NCI-H2029 (cell line): ENCODE measurements around the gene CTR9.

ENCODE experiments used
- DNase-seq: peaks from one replicate; lab custom pipeline; 2025; lab: John Stamatoyannopoulos, UW

The CTR9 gene

DNA sequence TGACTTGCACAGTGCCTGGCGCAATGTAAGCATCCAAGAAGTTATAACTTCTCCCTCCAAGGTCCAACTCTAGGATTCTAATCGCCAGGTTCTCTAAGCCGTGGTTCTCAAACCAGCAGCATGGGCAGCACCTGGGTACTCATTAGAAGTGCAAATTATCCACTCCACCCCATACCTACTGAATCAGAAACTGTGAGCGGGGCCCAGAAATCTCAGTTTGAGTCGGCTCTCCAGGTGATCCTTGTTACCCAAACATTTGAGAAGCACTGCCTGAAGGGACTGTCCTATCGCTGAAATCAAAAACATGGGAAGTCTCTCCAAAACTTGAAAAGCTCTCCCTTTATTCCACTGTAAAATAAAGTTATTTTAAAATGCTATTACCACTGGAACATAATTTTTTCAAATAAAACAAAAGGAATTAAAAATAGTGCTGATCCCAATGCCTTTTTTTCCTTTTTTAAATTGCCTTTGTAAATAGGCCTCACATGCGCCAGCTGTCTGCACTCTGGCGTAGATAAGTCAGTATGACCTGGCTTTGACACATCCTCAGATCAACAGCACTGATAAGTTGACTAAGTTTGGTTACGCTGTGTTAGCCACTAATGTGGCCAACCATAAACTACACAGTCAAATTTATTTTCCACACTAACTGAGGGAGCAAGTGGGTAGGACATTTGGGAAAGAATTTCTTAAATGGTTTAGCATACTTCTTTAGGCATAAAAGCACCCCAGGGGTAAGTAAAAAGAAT lies 8.4 kb upstream of the CTR9 start:
- DNase-seq: no peak

DNA sequence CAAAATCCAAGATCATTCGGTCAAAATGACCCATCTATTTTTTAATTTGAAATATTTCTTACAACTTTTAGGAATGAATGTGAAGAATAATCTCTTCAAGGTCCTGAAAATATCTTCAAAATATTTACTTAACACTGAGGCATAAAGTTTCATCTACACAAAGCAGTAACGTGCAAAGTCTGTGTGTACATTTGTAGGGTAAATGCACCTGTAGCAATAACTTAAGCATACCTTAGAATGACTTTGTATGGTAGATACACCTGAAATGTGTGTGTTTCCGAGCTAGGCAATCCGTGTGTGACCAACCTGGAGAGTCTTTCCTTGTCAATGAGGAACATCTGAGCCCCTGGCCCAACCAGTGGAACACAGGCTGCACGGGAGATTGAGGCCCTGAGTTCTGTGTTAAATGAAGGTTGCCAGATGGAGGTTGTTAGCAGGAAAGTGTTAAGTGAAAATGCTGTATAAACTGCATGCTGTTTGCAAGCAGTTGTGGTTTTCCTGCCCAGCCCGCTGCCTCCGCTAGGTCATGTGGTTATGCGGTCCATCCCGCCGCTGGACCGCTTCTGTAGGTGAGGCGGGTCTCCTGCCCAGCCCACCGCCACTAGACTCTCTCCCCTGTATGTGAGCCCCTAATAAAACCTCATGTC lies 7.6 kb upstream of the CTR9 start:
- DNase-seq: no peak

DNA sequence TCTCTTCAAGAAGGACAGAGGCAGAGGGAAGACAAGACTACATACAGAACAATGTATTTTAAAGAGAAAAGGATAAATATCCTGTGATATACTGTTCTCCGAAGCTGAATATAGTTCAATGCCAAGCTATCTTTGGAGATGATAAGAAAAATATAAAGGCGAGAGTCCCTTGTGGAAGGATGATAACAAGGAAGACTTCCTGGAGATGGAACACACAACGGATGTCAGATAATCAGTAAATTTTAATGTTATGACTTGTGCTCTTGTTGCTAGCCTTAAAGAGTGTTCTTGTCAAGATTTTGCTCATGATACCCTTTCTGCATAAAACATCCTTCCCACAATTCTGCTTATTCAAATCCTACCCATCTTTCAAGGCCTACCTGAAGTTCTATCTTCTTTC lies 6.8 kb upstream of the CTR9 start:
- no peak for DNase-seq

DNA sequence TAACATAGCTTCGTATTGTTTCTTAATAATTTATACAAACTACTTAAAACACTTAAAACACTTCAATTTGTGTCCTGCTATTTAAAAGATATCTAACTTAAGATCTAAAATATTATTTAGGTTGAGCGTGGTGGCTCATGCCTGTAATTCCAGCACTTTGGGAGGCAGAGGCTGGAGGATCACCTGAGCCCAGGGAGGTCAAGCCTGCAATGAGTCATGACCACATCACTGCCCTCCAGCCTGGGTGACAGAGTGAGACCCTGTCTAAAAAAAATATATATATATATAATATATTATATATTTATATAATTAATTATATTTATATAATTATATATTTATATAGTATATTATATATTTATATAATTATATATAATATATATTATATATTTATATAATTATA lies 4.2 kb upstream of the CTR9 start:
- DNase-seq: no peak

DNA sequence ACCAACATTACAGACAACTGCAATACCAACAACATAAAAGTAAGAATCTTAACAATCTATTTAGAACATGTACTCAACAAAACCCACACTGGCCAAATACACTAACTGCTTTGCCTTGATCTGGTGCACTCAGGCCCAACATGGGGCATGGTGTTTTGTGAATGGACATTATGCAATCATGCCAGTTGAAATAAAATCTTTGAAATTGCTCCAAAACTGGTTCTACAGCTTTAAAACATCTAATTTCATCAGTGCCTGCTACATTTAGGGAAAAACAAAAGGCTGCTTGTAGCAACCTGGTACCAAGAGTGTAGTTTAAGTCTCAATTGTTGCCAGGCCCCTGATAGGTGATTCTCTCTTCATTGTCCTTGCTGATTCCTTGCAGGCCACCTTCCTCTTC lies 3.3 kb upstream of the CTR9 start:
- no peak for DNase-seq

DNA sequence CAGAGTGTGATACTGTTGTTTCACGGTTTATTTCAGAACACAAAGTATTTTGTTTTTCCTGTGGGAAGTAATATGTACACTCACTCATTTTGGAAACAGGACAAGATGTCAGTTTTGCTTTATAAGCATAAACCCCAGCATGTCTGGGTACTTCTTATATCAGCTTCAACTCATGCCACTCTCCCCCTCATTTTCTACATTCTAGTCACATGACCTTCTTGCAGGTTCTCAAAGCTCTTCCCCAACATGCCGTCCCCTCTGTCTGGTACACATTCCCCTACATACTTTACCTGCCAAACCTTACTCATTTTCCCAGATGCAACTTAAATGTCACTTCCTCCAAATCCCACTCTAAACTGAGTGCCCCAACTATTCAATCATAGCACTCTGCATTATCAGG lies 1.6 kb upstream of the CTR9 start:
- DNase-seq: no peak

DNA sequence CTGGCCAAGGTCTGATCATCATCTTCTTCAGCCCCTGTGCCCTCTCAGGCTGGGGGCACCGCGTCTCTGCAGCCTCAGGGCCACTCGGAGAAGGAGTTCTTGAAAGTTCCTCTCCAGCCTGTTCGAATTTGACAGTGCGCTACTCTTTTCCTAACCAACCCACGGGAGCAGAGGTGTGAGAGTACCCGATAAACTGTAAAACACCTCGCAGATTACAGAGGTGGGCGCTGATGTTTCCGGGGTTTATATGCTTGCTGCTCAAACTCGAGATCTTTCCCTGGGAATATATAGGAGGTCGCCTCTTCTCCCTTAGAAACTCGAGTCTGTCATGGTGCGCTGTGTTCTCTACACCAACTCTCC lies 515 bp downstream of the CTR9 start:
- DNase-seq: no peak

DNA sequence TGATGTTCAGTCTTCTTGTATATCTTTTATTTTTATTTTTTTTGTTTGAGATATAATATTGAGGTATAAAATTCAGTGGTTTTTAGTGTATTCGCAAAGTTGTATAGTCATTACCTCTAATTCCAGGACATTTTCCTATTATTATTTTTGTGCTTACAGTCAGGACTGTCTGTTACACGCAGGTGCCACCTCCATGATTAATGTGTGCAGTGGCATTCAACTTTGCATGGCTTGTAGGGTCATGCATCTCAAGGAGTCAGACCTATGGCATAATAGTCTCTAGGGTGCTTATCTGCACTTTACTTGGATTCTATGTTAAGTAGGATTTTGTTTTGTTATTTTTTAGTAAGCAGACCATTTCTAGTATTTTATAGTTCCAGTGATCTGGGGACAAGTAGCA lies 1.0 kb downstream of the CTR9 start:
- no peak for DNase-seq

DNA sequence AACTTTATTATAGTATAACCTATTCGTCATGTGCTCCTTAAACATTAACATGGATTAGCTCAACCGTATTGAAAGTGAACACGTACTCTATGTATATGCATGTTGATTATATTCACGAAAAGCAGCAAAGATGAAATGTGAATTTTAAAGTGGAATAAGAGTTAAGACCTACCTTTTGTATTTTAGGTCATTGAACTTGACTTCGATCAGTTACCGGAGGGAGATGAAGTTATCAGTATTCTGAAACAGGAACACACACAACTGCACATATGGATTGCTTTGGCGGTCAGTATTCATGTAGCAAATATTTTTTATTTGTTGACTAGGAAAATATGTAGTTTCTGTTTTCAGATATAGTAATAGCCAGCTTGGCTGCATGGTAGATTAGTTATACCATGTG lies 1.4 kb downstream of the CTR9 start:
- DNase-seq: no peak

DNA sequence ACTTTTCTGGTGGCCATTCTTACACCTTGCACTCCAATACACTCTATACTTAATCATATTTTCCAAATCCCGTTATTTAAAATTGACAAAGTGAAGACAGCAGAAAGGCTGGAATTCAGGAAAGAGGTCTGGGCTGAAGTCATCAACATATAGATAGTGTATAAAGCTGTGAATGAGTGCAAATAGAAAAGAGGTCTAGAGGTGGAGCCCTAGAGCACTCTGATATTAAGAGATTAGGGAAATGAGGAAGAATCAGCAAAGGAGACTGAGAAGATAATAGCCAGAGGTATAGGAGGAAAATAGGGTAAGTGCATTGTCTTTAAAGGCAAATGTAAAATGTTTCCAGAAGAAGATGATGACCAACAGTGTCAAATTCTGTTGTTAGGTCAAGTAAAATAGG lies 7.9 kb downstream of the CTR9 start:
- no peak for DNase-seq

DNA sequence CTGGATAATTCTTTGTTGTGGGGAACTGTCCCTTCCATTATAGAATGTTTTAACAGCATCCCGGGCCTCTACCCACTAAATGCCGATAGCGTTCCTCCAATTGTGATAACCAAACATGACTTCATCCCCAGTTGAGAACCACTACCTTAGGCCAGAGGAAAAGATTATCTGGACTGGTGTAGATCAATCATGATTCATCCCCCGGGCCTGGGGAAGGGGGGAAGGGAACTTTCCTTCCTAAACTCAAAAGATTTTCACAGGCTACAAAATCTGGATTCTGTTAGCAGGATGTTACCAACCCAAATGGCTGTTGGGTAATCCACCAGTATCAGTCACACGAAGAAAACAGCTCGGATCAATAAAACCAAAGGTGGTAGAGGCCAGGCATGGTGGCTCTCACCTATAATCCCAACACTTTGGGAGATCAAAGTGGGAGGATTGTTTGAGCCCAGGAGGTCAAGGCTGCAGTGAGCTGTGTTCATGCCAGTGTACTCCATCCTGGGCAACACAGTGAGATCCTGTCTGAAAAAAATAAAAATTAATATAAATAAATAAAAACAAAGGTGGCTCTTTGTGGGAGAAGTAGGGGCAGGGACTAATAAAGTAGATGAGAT lies 10.1 kb downstream of the CTR9 start:
- no peak for DNase-seq

DNA sequence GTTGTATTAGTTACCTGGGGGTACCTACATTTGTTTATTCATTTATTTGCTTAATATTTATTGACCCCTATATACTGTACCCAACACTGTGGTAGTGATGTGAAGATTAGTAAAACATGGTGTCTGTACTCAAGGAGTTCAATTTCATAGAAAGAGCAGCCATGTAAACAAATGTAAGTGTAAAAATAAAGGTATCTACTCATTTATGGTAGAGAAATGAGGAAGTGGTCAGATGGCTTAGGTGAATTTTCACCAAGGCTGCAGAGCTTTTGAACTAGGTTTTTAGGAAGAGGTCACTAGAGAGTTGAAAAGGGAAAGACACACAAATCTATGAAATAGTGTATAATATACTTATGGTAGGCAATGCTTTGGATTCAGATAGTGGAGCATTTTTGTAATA lies 11.1 kb downstream of the CTR9 start:
- DNase-seq: no peak

DNA sequence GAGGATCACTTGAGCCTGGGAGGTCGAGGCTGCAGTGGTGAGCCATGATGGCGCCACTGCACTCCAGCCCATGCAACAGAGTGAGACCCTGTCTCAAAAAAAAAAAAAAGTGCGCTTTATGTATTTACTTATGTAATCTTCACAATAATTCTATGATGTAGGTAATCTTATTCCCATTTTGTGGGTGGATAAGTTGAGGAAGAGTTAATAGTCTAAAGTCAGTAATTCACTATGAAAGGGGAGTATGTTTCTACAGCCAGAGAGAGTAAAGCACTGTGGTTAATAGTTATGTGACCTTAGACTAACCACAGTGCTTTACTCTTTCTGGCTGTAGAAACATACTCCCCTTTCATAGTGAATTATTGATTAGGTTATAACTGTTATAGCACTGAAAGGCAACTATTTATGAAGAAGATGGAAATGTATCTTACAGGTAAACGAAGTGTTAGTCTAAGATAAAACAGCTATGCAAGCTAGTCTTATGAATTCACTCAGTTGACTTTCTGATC lies 11.9 kb downstream of the CTR9 start:
- no peak for DNase-seq

DNA sequence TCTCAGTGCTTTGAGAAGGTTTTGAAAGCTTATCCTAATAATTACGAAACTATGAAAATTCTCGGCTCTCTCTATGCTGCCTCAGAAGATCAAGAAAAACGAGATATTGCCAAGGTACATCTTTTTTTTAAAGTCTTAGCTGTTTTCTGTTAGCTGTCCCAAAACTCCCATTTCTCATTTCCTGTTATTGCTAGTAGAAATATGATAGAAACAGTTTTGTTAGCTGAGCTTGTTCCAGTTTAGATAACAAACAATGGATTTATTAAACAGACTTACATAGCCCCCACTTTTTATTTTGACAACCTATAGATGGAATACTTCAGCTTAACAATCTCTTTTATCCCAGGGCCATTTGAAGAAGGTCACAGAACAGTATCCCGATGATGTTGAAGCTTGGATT lies 12.7 kb downstream of the CTR9 start:
- DNase-seq: no peak

DNA sequence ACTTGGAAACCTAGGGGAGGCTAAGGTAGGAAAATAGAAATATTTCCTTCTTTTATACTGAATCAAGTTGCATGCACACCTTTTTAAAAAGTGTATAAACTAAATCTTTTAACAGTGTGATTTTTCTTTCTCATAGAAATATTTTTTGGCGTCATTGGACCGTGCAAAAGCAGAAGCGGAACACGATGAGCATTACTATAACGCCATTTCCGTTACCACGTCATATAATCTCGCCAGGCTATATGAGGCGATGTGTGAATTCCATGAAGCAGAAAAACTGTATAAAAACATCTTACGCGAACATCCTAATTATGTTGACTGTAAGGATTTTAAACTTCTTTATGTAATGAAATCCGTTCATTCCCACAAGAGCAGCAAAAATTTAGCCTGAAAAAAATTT lies 13.4 kb downstream of the CTR9 start:
- no peak for DNase-seq

DNA sequence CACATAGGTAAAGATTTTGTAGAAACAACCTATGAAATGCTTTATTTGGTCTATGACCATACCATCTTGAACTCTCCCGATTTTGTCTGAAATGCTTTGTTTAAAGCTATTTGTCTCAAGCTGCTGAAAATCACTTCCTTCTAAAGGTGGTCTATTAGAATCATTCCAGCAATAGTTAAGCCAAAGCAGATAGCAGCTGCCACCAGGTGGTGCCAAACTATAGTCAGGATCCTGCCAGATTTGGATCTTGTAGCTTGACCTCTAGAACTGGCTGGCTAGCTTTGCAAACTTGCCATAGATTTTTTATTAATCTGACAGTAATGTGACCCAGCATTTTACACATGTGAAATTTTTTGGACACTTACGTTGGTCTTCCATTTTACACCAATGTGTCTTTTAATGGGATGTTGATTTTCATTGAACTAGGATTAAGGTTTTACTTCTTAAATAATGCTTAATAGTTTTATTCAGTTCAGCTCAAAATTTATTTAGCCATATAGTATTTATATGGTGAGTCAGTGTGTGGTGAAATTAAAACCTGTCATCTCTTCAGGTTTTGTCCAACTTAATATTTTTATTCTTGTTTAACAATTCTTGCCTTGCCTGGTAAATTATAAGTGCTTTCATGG lies 19.7 kb downstream of the CTR9 start:
- peak; percentile 31 for DNase-seq

DNA sequence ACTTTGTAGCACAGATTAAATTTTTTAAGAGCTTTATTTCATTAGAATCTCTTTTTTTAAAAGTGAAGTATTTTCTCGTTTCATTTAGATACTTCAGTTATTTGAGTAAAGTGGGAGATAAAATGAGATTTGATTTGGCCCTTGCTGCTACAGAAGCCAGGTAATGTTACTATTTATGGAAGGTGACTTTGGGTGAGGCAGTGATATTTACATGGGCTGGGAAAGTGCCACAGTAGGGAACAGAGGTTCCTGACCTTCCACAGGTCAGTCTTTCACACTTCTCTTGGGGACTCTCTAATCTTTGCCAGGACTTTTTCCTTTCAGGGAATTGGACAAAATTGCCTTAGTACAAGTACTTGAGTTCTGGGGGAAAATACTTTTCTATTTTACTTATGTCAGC lies 20.4 kb downstream of the CTR9 start:
- no peak for DNase-seq

DNA sequence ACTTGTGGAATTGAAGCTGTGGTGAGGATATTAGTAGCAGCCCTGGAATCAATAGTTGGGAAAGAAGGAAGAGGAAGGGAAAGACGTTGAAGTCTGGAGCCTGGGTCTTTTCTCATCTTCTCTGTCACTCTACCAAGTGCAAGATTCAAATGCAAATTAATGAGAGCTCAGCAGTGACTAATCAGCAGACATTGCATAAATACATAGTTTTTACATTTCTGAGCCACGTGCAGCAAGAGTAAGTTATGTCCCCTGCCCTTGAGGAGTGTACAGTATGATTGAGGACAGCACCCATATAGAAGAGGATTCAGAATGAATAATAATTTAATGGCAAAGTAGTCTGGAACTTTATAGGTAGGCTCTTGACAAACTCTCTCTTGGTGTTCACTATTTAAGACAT lies 23.8 kb downstream of the CTR9 start:
- DNase-seq: no peak

DNA sequence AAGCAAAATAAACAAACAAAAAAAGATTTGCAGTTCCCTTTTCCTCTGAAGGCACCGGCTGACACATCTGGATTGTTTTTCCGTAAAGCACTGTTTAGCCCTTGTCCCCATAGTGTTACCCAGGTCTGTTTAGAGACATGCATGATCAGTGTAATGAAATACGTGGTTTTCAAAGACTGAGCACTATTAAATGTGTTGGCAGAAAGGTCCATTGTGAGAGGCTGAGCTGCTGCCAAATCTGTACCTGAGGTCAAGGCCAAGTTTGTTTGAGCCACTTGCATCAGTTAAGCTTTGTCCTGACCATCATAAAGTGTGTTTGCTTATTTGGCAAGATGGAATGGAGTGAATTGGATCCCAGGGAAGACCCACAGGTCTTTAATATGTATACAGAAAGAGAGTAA lies 26.3 kb downstream of the CTR9 start:
- DNase-seq: peak; percentile 9

DNA sequence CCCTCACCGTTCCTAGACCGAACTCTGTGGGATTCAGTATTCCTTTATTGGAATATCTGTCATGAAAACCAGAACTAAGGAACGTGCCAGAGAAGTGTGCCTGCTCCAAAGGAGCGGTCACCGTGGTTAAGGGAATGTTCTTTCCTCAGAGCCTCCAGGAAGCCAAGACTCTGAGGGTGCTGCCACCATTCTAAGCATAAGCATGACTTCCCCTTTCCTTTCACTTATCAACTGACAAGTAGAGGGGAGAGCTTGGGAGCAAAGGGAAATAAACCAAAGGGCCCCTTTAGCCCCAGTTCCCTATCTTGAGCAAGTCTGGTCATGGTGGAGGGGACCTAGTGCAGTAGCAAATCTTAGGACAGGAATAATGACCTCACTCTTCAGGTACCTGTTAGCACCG lies 26.8 kb downstream of the CTR9 start:
- DNase-seq: no peak

DNA sequence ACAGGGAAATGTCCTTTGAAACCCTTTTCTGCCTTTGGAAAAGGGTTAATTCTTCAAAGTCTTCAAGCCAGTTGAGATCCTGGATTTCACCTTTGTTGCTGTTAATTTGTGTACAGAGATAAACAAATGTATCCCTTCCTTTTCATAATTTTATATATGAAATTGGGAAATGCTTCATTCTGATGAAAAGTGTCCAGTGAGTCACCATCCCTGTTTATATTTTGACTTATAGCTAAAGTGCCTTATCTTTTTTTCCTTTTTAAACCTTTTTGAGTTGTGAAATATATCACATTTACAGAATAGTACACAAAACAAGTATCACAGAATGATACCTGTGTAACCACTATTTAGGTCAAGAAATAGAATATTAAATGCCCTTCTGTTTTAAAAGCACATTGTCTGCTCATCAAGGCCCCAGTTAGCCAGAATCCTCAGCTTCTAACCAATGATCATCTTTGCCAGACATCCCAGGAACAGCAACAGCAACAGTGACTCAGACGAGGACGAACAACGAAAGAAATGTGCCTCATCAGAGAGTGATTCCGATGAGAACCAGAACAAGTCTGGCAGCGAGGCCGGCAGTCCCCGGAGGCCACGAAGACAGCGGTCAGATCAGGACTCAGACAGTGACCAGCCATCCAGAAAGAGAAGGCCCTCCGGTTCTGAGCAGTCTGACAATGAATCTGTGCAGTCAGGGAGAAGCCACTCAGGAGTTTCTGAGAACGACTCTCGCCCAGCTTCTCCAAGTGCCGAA lies 27.3 kb downstream of the CTR9 start:
- DNase-seq: no peak

DNA sequence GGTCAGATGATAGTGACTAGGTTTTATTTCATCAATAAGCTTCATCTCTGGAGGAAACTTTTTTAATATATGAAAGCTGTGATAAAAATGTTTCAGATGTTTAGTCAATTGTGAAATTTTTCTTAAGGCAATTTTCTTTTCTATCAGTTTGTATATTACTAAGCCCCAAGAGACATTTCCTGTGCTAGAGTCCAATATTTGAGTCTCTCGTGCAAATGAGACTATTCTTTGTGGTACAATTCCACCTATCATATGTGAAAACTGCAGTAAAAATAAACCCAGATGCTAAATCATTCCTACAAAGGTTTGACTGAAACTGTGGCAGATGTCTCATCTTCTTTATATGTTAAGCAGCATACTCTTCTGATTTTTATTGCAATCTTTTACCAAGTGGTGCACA lies 28.0 kb downstream of the CTR9 start:
- DNase-seq: no peak
